ENCODE measurements around the gene MGAT1. TPM values are rescaled to one million over a fixed set of nuclear protein-coding genes. Genes with fewer than 3 reads are reported as not detected.

Gene MGAT1
- total and polyA plus RNA-seq, 2 experiments from 2014 or later = 65.6 to 67.6 TPM

DNA sequence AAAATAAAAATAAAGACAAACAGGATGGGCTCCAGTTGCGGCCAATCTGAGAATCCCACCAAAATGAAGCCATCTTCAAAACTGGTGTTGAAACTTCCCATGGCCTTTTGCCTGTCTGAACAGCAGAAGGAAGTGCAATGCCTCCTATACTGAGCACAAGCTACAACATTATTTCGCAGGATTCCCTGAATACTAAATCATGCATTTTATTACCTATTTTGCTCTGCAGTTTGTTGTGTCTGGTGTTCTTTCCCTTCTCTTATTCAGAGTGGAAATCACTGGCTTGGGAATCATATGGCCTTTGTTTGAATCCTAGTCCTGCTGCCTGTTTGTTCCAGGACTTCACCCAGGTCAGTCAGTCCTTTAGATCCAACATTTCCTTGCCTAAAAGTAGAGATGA, 62.6 kb downstream of the MGAT1 start, which contains the start of gene OR2Y1:
Gene OR2Y1 (minus strand): TSS at position 101 of the 400 bp plus-strand sequence. CDS start 0 bp downstream, at position 101.
- Histone ChIP-seq H3K36me3 (no peaks in the 10 kb centered on the region), H3K4me3 (no peak within 1 kb of the TSS), H3K4me1 (ENCODE audit: low read depth) (no peaks in the 10 kb centered on the region), H3K27ac (no peak within 1 kb of the TSS), H3K27me3 (no peaks in the 10 kb centered on the region), H3K9me3 (ENCODE audit: low read depth) (no peaks in the 10 kb centered on the region)
- TF ChIP-seq, protein P1, sequence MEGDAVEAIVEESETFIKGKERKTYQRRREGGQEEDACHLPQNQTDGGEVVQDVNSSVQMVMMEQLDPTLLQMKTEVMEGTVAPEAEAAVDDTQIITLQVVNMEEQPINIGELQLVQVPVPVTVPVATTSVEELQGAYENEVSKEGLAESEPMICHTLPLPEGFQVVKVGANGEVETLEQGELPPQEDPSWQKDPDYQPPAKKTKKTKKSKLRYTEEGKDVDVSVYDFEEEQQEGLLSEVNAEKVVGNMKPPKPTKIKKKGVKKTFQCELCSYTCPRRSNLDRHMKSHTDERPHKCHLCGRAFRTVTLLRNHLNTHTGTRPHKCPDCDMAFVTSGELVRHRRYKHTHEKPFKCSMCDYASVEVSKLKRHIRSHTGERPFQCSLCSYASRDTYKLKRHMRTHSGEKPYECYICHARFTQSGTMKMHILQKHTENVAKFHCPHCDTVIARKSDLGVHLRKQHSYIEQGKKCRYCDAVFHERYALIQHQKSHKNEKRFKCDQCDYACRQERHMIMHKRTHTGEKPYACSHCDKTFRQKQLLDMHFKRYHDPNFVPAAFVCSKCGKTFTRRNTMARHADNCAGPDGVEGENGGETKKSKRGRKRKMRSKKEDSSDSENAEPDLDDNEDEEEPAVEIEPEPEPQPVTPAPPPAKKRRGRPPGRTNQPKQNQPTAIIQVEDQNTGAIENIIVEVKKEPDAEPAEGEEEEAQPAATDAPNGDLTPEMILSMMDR (IDR thresholded peaks at IDR 0.05; ENCODE audit: low read depth, low read length) = no peak
- DNase-seq (ENCODE audit: low read depth in 1 of 2, low spot score in 1 of 2) = no peak

DNA sequence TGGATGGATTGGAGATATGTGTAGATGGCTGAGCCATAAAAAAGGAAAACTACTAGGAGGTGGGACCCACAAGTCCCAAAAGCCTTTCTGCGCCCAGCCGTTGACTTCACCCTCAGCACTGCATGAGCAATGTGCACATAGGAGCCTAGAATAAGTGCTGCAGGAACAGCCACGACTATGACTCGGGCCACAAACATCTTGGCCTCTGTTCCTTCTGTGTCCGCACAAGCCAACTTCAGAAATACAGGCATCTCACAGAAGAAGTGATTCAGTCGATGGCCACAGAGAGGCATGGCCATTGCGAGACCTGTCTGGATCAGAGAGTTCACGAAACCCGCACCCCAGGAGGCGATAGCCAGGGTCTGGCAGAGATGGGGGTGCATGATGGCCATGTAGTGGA, 63.3 kb downstream of the MGAT1 start:
- Histone ChIP-seq H3K4me1 (ENCODE audit: low read depth) (no peaks in the 10 kb centered on the region), H3K36me3 (no peaks in the 10 kb centered on the region), H3K9me3 (ENCODE audit: low read depth) (no peaks in the 10 kb centered on the region), H3K4me3 (no peak overlapping the region), H3K27ac (no peak overlapping the region), H3K27me3 (no peaks in the 10 kb centered on the region)
- TF ChIP-seq, protein P1 (IDR thresholded peaks at IDR 0.05; ENCODE audit: low read depth, low read length) = no peak
- no peak for DNase-seq (ENCODE audit: low read depth in 1 of 2, low spot score in 1 of 2)

DNA sequence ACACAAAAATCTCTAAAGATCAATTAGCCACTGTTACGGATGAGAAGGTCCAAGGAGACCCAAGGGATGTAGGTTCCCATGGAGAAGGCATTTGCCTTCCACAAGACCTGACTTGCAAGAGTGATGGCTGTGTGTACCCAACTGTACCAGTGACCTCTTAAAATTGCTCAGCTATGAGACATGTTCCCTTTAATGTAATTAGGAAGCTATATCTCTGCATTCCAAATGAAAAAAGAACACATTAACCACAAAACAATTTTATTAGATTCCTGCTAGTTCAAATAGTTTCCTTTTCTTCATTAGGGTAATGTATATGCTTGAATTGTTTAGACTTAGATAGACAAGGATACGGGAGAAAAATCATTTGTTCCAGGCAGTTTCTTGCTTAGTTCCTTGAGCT, 66.1 kb downstream of the MGAT1 start:
- TF ChIP-seq, protein P1 (IDR thresholded peaks at IDR 0.05; ENCODE audit: low read depth, low read length) = no peak
- Histone ChIP-seq H3K4me1 (ENCODE audit: low read depth) (no peaks in the 10 kb centered on the region), H3K9me3 (ENCODE audit: low read depth) (no peaks in the 10 kb centered on the region), H3K27me3 (peaks cover 3% of the 10 kb centered on the region), H3K4me3 (no peak overlapping the region), H3K36me3 (no peaks in the 10 kb centered on the region), H3K27ac (no peak overlapping the region)
- no peak for DNase-seq (ENCODE audit: low read depth in 1 of 2, low spot score in 1 of 2)

Other genes starting within 250 kb of the MGAT1 start
- not detected in 2 replicates for gene SCGB3A1, start 211.3 kb downstream of the MGAT1 start, total RNA-seq
- 0.56 TPM in 1 of 2 replicates, not detected in the other for gene SCGB3A1, start 211.3 kb downstream of the MGAT1 start, polyA plus RNA-seq
- gene FLT4, start 153.2 kb downstream of the MGAT1 start, total RNA-seq = 5.3 and 9.0 TPM in 2 replicates
- gene FLT4, start 153.2 kb downstream of the MGAT1 start, polyA plus RNA-seq = 3.5 and 3.9 TPM in 2 replicates
- gene OR2Y1, start 62.7 kb downstream of the MGAT1 start, total RNA-seq = not detected in 2 replicates
- not detected in 2 replicates for gene OR2Y1, start 62.7 kb downstream of the MGAT1 start, polyA plus RNA-seq
- 19.1 and 30.0 TPM in 2 replicates for gene ZFP62, start 58.5 kb upstream of the MGAT1 start, total RNA-seq
- 14.8 and 15.9 TPM in 2 replicates for gene ZFP62, start 58.5 kb upstream of the MGAT1 start, polyA plus RNA-seq
- not detected in 2 replicates for gene BTNL8, start 96.4 kb upstream of the MGAT1 start, total RNA-seq
- gene BTNL8, start 96.4 kb upstream of the MGAT1 start, polyA plus RNA-seq = not detected in 2 replicates
- gene BTNL3, start 186.0 kb upstream of the MGAT1 start, total RNA-seq = not detected in 2 replicates
- not detected in 2 replicates for gene BTNL3, start 186.0 kb upstream of the MGAT1 start, polyA plus RNA-seq
- gene BTNL9, start 237.5 kb upstream of the MGAT1 start, total RNA-seq = not detected in 2 replicates
- gene BTNL9, start 237.5 kb upstream of the MGAT1 start, polyA plus RNA-seq = not detected in 2 replicates

Measured in cardiac muscle cell (in vitro differentiated cells and primary cell).